Activated T-cell treated with anti-CD3 and anti-CD28 coated beads, Interleukin-2, amount 50 U/mL, for 1 hour (primary cell): ENCODE data around the gene PCBP3.

Experiments
- DNase-seq: peaks from one replicate; pipeline ENCODE4 v3.0.0-alpha.2; 2020

PCBP3 gene

GRCh38 chr21:45727390-45727789, 83.9 kb downstream of the PCBP3 start:
- DNase-seq, result no peak

- no peak for DNase-seq
Observed at GRCh38 chr21:45735259-45736000, 91.9 kb downstream of the PCBP3 start.

GRCh38 chr21:45736042-45736689, 92.6 kb downstream of the PCBP3 start:
- DNase-seq, result no peak

- no peak for DNase-seq
Observed at GRCh38 chr21:45736690-45737484, 93.4 kb downstream of the PCBP3 start.

GRCh38 chr21:45737485-45738166, 94.1 kb downstream of the PCBP3 start:
- DNase-seq, result no peak

- DNase-seq, result no peak
Observed at GRCh38 chr21:45739218-45740087, 95.9 kb downstream of the PCBP3 start.

- no peak for DNase-seq
Observed at GRCh38 chr21:45740088-45740440, 96.5 kb downstream of the PCBP3 start.

GRCh38 chr21:45740491-45741357, 97.2 kb downstream of the PCBP3 start:
- DNase-seq, result no peak

GRCh38 chr21:45741691-45742090, 98.2 kb downstream of the PCBP3 start:
- no peak for DNase-seq

GRCh38 chr21:45742247-45742646, 98.7 kb downstream of the PCBP3 start:
- no peak for DNase-seq

GRCh38 chr21:45745256-45745655, 101.7 kb downstream of the PCBP3 start:
- DNase-seq, result no peak

- no peak for DNase-seq
Observed at GRCh38 chr21:45747233-45747766, 103.8 kb downstream of the PCBP3 start.

- no peak for DNase-seq
Observed at GRCh38 chr21:45747802-45748445, 104.4 kb downstream of the PCBP3 start.

- no peak for DNase-seq
Observed at GRCh38 chr21:45748593-45748992, 105.1 kb downstream of the PCBP3 start.

GRCh38 chr21:45749974-45750373, 106.4 kb downstream of the PCBP3 start:
- DNase-seq, result no peak

- DNase-seq, result no peak
Observed at GRCh38 chr21:45750936-45751335, 107.4 kb downstream of the PCBP3 start.

GRCh38 chr21:45753445-45753844, 109.9 kb downstream of the PCBP3 start:
- DNase-seq, result no peak

GRCh38 chr21:45756029-45756428, 112.5 kb downstream of the PCBP3 start:
- DNase-seq, result no peak

GRCh38 chr21:45756669-45757068, 113.1 kb downstream of the PCBP3 start:
- DNase-seq, result no peak

GRCh38 chr21:45761704-45762103, 118.2 kb downstream of the PCBP3 start:
- no peak for DNase-seq
